Measurements from ENCODE around the gene IFT52. TPM values are rescaled to one million over a fixed set of nuclear protein-coding genes. Genes with fewer than 3 reads are reported as not detected.

IFT52 gene
- total RNA-seq: 10 to 100 TPM; 19.2 to 24.8 TPM
- long read RNA-seq, transcript IFT52-202 (14 exons, 1,599 nt): minor isoform, 10 of 33 reads
- long read RNA-seq, transcript IFT52-201 (14 exons, 1,757 nt): major isoform, 15 of 33 reads
- long read RNA-seq, partial matches to known transcripts: 3 of 33 reads
- long read RNA-seq, other reads (novel, unspliced or antisense): 5 of 33 reads

GRCh38 chr20:43590392-43591303 is at the start of gene IFT52:
Gene IFT52 (plus strand): TSS chr20:43590937. CDS start chr20:43594699, 3,762 bp downstream.
- intact Hi-C loops (cut with DNase I, micrococcal nuclease): no loop called here
- DNase-seq (peak; percentile 94 to 96), ATAC-seq (peak; percentile 93)

GRCh38 chr20:43541214-43541613 is 49.5 kb upstream of the IFT52 start:
- intact Hi-C loops (cut with DNase I, micrococcal nuclease): no loop called here
- ATAC-seq (peak; percentile 76), DNase-seq (no peak)

- ATAC-seq (peak; percentile 82), DNase-seq (peak in 1 of 2 donors; percentile 28)
These were observed 48.6 kb upstream of the IFT52 start for GRCh38 chr20:43542161-43542560.

GRCh38 chr20:43542674-43543073 is 48.1 kb upstream of the IFT52 start:
- intact Hi-C loops (cut with DNase I, micrococcal nuclease): no loop called here
- DNase-seq (no peak), ATAC-seq (no peak)

More at GRCh38 chr20:43542161-43542560, 48.6 kb upstream of the IFT52 start:
- intact Hi-C loops (cut with DNase I, micrococcal nuclease): no loop called here

- no peak for DNase-seq
- no peak for ATAC-seq
- intact Hi-C loops (cut with DNase I, micrococcal nuclease): no loop called here
These were observed 47.6 kb upstream of the IFT52 start for GRCh38 chr20:43543138-43543537.

GRCh38 chr20:43544501-43544900 is 46.2 kb upstream of the IFT52 start:
- intact Hi-C loops (cut with DNase I, micrococcal nuclease): no loop called here
- ATAC-seq (no peak), DNase-seq (no peak)

- DNase-seq (no peak), ATAC-seq (no peak)
- intact Hi-C loops (cut with DNase I, micrococcal nuclease): no loop called here
These were observed 44.7 kb upstream of the IFT52 start for GRCh38 chr20:43545837-43546578.

- intact Hi-C loops (cut with DNase I, micrococcal nuclease): no loop called here
- DNase-seq (no peak), ATAC-seq (no peak)
These were observed 42.4 kb upstream of the IFT52 start for GRCh38 chr20:43548273-43548880.

GRCh38 chr20:43549416-43550065 is 41.2 kb upstream of the IFT52 start:
- intact Hi-C loops (cut with DNase I, micrococcal nuclease): no loop called here
- ATAC-seq (peak; percentile 13), DNase-seq (no peak)

GRCh38 chr20:43550456-43550855 is 40.3 kb upstream of the IFT52 start:
- intact Hi-C loops (cut with DNase I, micrococcal nuclease): no loop called here
- peak; percentile 45 to 49 for DNase-seq
- peak; percentile 93 for ATAC-seq

- no peak for ATAC-seq
- intact Hi-C loops (cut with DNase I, micrococcal nuclease): no loop called here
- DNase-seq: no peak
These were observed 36.4 kb upstream of the IFT52 start for GRCh38 chr20:43554369-43554768.

- DNase-seq (peak; percentile 78 to 89), ATAC-seq (peak; percentile 73)
- intact Hi-C loops (cut with DNase I, micrococcal nuclease): no loop called here
These were observed 32.2 kb upstream of the IFT52 start, which contains the start of gene SGK2 for GRCh38 chr20:43558412-43559146. Gene SGK2 (plus strand): TSS chr20:43559027. CDS start chr20:43566496, 7,469 bp downstream.

GRCh38 chr20:43559147-43559987 is 31.4 kb upstream of the IFT52 start:
- DNase-seq (peak in 1 of 2 donors; percentile 33), ATAC-seq (no peak)
- intact Hi-C loops (cut with DNase I, micrococcal nuclease): no loop called here

GRCh38 chr20:43560974-43561373 is 29.8 kb upstream of the IFT52 start:
- no peak for ATAC-seq
- intact Hi-C loops (cut with DNase I, micrococcal nuclease): no loop called here
- no peak for DNase-seq

GRCh38 chr20:43563429-43563828 is 27.3 kb upstream of the IFT52 start:
- intact Hi-C loops (cut with DNase I, micrococcal nuclease): no loop called here
- ATAC-seq: no peak
- DNase-seq: no peak

GRCh38 chr20:43563991-43564390 is 26.7 kb upstream of the IFT52 start:
- intact Hi-C loops (cut with DNase I, micrococcal nuclease): no loop called here
- ATAC-seq (no peak), DNase-seq (no peak)

GRCh38 chr20:43564455-43564854 is 26.3 kb upstream of the IFT52 start:
- ATAC-seq: no peak
- DNase-seq: no peak
- intact Hi-C loops (cut with DNase I, micrococcal nuclease): no loop called here
